AG10803 (cell line): ENCODE data around the gene TRMT5.

Experiments
- DNase-seq: peaks from one replicate; pipeline ENCODE4 v3.0.0; 2010; ENCODE audit warnings: low read depth
- H3K4me3 ChIP-seq: 2 replicates; pipeline ENCODE4 v1.5.1; 2011; ENCODE audit warnings: mild to moderate bottlenecking, low read length, control low read depth
- TF ChIP-seq, protein P1 (sequence below): conservative IDR thresholded peaks from 2 replicates; pipeline ENCODE4 v1.5.1; 2011; ENCODE audit warnings: mild to moderate bottlenecking, low read length, control low read depth, inconsistent platforms

The TRMT5 gene

DNA sequence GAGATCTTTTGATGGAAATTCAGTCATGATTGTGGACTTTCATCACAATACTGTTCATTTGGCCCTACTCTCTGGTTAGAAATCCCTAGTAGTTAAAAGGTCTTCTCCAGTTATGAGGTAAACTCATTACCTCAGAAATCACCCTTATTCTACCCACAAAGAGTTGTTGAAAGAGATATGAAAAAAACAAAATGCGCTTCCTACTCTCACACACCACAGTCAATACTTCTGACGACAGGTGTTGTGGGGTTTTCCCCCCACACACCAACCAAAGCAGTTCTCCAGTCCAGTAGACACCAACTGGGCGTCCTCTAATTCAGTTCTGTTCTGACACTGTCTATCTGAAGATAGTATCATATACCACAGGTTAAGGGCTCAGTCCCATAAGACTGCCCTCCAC is 54.9 kb downstream of the TRMT5 start:
- H3K4me3 ChIP-seq: no peak overlapping the region
- TF ChIP-seq, protein P1, sequence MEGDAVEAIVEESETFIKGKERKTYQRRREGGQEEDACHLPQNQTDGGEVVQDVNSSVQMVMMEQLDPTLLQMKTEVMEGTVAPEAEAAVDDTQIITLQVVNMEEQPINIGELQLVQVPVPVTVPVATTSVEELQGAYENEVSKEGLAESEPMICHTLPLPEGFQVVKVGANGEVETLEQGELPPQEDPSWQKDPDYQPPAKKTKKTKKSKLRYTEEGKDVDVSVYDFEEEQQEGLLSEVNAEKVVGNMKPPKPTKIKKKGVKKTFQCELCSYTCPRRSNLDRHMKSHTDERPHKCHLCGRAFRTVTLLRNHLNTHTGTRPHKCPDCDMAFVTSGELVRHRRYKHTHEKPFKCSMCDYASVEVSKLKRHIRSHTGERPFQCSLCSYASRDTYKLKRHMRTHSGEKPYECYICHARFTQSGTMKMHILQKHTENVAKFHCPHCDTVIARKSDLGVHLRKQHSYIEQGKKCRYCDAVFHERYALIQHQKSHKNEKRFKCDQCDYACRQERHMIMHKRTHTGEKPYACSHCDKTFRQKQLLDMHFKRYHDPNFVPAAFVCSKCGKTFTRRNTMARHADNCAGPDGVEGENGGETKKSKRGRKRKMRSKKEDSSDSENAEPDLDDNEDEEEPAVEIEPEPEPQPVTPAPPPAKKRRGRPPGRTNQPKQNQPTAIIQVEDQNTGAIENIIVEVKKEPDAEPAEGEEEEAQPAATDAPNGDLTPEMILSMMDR: no peak

DNA sequence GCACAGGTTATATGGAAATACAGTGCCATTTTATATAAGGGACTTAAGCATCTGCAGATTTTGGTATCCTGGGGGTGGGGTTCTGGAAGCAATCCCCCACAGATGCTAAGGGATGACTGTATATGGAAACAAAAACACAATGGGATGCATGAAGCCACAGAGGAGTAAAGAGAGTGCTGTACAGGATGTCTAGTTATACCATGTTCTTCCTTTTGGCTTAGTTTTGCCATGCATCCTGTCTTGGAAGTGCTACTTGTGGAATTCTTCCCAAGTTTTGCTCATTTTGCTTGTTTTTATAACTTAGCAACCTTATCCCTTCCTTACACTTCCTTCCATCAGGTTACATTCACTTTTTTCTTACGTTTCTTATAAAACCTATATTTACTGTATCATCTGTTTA is 55.6 kb downstream of the TRMT5 start:
- H3K4me3 ChIP-seq: no peak overlapping the region
- TF ChIP-seq, protein P1: no peak
- DNase-seq: no peak

More for the DNA sequence above, 54.9 kb downstream of the TRMT5 start:
- no peak for DNase-seq

DNA sequence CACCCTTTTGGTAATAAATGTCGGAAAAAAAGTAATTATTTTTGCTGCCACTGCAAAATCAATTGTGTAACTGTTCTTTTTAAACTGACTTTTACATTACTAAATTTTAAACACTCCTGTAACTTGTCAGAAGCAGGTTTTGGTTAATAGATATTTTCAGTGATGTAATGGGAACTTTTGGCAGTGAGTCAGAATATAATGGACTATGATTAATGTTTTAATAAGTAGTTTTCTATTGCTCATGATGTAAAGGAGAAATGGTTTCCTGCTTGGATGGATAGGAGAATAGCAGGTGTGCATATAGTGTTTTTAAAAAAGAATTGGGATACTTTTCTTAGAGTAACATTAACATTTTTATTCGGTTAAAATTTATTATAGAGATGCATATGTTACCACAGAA is 58.8 kb downstream of the TRMT5 start:
- H3K4me3 ChIP-seq: no peak overlapping the region
- TF ChIP-seq, protein P1: no peak
- no peak for DNase-seq
